GM21515 (cell line): ENCODE measurements around the gene NF2.

Experiments used
- ATAC-seq: cut with Tn5 transposase; IDR thresholded peaks from one replicate; pipeline ENCODE4 v1.9.1; 2021; ENCODE audit not compliant: unreplicated experiment

NF2 gene

DNA sequence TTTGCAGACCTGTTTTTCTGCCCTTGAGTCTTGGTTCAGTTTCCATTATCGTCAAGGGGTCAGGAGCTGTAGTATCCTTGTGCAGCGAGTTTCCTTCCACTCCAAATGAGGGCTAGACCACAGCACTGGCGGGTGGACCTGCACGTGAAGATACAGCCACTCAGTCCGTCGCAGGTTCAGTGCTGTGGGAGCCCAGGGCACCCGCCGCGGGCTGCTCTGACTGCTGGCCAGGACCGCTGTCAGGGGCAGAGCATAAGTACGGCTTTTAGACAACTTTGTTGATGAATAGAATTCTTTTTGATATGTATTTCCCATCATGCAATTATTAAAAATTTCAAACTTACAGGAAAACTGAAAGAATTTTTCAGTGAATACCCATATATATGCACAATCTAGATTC, 56.6 kb downstream of the NF2 start:
- ATAC-seq: no peak

DNA sequence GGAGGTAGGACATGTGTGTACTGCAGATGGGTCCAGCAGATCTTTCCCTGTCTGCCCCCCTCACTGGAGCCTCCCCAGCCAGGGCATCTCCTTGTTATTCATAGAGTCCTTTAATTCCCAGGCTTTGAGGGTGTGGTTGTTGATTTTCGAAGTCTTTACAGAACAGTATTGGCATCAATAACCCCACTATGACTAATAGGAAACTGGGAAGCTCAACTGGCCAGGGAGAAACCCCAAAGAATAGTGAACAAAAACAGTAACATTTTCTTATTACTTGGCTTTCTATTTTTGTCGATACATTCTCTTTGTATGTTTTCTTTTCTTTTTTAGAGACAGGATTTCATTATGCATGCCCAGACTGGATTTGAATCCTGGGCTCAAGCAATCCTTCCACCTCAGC, 57.9 kb downstream of the NF2 start:
- ATAC-seq: no peak

DNA sequence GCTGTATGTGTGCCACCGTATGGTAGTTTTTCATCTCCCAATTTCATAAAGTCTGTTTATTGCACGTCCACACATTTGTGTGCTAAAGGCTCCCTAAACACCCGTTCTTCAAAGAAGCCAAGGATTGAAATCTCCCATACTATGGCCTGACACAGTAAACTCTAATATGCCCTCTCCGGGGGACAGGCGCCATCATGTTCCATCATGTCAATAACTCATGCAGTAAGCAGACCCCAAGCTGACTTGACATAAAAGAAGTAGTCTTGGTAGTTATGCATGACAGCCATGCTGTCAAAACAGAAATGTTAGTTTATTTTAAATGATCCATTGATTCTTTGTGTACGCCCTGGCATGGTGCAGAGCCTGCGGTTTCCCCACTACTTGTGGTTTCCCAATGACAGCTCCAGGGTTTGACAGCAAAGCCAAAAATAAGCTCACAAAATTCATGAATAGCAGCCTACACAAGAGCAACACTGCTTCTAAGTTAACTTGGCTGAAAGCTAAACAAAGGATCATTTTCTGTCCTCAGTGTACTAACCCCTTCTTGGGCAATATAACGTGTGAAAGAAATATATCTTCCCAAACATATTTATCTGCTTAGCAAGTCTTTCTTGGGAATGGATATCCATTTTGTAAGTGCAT, 59.9 kb downstream of the NF2 start:
- no peak for ATAC-seq

DNA sequence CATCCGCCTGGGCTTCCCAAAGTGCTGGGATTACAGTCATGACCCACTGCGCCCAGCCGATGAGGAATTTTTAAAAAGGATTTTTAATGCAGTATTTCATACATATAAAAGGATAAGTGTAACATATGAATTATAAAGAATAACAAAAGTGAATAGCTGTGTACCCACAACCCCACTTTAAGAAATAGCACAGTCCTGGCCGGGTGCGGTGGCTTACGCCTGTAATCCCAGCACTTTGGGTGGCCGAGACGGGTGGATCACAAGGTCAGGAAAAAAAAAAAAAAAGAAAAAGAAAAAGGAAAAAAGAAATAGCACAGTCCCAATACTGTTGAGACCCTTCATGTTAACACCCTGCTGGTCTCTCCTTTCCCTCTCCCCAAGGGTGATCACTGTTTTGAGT, 62.1 kb downstream of the NF2 start:
- ATAC-seq: no peak

DNA sequence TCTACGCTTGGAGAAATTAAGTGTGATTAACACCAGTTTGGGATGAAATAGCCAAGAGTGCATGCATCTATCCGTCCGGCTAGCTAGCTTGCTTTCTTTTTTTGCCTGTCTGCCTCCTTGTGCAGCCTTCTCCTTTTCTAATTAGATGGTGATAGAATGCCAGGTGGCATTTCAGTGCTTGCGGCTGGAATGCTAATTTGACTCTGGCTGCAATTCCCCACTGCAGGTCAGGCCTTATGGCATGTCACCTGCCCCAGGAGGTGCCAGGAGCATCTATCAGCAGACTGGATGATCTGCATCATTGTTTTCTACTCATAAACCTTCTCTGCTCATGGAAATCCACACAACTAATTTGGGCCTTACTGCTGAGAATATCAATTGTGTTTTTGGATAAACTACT, 65.2 kb downstream of the NF2 start:
- no peak for ATAC-seq

DNA sequence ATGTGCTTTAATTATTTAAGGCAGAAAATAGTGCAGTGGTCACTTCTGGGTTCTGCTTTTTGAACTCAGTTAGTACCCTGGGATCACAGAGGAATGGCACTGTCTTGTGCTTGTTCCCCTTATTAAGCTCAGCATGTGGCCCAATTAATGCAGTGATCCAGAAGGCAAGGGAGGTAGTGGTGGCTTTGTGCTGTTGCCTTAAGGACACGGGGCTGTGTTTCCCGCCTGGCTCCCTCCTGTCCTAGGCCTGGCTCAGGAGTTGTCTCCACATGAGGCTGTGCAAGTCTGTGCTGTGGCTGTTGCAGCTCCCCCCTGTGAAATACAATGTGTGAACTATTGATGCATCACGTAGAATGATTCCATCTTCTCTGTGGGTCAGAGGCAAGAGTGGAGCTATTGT, 67.2 kb downstream of the NF2 start:
- no peak for ATAC-seq

DNA sequence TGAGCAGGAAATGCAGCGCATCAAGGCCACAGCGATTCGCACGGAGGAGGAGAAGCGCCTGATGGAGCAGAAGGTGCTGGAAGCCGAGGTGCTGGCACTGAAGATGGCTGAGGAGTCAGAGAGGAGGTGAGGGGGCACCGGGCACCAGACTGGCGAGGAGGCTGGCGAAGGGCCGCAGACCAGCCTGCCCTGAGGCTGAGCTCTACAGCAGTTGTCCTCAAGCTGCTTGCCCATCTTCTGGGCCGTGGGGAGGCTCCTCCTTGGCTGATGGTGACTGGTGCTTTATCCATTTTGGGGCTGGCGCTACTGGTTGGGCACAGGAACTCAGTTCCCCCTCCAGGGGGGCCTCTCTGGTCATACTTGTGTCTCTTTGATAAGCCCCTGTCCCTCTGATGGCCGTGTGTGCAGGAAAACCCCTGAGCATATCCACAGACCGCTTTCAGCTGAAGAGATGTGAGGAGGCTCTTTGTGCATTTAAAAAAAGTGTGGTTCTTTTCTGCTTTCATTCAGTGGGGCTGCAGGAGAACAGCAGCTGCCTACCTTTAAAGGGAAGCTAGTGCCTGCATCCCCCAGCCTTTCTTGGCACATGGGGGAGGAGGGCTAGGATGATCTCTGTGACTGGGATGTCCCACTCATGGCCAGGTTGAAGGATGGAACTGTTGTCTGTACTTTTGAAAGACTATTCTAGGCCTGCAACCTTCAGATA, 70.1 kb downstream of the NF2 start:
- no peak for ATAC-seq

DNA sequence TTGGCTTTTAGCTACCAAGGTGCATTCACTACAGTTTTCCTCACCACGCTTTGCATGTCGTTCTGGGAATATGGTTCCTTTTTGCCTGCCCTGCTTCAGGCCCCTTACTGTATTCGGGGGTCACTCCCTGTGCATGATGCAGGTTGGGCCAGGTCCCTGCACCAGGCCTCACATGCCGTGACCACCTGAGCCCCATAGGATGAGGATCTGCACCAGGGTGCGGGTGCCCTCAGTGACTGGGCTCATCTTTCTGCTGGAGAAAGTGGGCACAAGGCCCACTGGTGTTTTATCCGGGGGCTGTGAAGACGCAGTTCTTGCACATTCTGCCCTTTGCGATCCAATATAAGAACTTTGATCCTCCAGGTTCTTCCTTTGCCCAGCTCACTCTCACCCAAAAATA, 70.7 kb downstream of the NF2 start:
- ATAC-seq: no peak

DNA sequence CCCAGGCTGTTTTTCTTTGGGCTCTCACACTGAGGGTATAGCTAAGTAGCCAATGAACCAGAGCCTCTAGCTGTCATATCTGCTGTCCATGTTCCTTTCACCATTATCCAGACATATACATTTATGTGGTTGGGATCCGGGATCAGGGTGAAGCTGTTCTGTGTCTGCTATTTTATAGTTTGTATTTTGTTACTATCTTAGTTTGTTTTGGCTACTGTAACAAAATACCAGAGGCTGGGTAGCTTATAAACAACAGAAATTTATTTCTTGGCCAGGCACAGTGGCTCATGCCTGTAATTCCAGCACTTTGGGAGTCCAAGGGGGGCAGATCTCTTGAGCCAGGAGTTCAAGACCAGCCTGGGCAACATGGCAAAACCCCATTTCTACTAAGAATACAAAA, 75.9 kb downstream of the NF2 start:
- no peak for ATAC-seq

DNA sequence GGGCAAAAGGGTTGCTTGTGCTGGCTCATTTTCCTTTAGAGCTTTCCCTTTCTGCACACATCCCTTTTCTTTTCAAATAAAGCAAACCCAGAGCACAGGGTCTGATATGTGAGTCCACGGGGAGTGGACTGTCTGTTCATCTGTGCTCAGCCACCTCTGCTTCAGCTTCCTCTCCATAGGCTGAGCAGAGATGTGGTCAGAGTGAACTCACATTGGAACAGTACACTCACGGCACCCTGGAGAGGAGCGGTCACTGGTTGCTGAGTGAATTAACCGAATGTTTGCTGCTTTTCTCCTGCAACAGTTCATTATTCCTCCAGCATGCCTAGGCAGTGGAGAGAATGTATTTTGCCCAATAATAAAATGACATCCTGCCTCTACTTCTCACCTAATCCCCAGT, 80.1 kb downstream of the NF2 start:
- no peak for ATAC-seq

DNA sequence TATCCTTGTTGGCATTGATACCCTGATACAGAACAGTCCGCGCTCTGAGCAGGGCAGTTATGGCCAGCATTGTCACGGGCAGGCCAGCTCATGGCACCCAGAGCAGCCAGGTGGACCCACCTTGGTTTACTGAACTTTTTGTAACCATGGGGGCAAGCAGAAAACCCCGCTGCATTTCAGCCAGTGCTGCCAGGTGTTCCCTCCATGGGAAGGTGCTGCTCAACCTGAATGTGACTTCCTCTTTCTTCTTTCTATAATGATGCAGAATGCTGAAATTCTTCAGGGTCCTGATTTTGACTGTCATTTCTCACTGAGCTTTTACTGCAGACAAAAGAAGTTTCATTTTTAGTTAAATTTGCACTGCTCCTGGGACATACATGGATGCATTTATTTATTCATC, 80.8 kb downstream of the NF2 start:
- no peak for ATAC-seq

DNA sequence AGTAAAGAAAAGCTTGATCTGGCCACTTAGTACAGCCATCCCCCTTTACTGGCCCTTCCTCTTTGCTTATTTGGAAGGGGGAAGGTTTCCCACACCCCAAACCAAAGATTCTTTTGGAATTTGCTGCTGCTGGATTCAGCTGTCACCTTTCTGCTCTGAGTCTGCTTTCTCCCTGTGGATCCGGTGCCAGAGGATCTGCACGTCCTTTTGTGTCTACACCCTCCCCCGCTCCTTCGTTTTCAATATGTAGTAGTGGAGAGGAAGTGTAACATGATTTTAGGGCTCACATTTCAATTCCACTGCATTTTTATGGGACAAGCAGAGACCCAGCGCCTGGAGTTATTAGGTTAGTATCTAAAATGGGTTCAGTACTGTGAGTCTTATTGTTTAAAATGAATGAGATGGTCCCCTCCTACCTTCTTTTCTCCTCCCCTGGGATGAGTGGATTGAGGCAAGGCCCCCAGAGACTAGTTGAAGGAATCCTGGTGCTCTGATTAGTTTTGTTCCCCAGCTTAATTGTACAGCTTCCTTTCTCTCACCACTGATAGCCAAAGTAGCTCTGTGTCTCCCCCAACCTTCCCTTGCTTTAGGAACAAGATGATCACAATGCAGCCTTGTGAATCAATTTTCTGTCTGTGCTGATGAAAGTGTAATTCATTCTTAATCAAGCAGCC, 85.9 kb downstream of the NF2 start:
- ATAC-seq: no peak

DNA sequence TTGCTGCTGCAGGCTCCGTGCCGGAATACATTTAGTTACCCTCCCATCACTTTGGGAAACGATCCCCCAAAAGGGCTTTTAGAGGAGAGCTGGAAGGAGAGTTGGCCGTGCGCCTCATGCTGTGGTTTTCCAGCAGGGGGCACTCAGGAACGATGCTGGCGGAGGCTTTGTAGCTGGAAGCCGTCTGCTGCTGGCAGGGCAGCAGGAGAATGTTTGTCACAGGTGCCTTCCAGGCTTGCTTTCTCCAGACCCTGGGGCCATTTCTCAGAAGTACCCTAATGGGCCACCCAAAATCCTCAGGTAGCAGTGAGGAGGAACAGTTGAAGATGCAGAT, 86.4 kb downstream of the NF2 start:
- no peak for ATAC-seq

DNA sequence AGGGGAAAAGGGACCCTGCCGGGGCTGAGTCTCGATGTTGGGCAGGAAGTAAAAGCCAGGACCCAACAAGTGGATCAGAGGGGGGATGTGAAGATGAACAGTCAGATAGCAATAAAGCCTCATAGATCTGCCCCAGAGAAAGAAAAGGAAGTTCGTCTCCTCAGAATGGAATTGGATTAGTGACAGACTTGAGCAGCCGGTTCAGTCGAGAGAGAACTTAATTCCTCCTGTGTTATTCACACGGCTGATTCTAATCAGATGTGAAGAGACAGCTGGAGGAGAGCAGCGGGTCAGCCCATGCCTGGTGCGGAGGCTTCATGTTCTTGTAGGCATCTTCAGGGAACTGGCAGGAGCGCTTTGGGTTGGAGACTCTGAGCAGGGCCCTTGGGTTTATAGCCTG, 87.0 kb downstream of the NF2 start:
- no peak for ATAC-seq

DNA sequence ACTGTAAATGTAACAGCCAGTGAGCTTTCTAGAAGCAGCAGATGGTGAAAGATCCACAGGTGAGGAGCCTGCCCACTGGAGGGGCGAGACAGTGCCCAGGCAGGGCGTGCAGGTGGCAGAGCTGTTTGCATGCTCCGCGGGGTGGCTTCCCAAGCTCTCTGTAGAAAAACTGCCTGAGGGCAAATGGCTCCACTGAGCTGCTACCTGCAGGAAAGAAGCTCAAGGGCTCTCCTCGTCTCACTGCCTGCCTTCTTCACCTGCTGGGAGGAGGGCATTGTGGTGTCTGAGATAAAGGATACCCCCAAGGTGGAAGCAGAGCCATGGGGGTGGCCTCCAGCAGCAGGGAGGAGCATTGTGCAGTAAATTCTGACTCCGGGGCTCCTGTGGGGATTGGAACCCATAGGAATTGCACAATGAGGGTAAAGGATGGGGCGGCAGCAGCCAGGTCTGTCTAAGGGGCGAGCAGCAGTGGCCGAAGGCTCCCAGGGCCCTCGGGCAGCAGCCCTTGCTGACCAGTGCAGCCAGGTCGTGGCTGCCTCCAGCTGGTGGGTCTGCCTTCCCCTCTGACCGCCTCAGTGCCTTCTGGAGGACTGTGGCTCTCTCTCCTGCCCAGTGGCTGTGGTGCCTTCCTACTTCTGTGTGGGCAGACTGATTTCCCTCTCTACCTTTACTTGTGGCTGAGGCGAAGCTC, 88.3 kb downstream of the NF2 start:
- ATAC-seq: no peak

DNA sequence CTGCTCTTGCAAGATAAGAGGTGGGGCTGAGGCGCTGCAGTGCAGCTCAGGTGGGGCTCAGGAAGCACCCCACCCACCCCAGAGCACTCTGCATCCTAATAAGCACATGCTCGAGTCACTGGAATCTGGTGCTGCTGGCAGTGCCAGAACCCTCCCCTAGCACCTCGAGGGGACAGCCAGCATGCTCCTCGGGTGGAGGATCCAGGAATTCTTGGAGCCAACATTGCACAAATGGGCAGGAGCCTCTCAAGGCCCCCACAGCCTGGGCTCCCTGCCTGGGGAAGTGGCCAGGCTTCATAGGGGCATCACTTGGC, 88.9 kb downstream of the NF2 start:
- no peak for ATAC-seq

DNA sequence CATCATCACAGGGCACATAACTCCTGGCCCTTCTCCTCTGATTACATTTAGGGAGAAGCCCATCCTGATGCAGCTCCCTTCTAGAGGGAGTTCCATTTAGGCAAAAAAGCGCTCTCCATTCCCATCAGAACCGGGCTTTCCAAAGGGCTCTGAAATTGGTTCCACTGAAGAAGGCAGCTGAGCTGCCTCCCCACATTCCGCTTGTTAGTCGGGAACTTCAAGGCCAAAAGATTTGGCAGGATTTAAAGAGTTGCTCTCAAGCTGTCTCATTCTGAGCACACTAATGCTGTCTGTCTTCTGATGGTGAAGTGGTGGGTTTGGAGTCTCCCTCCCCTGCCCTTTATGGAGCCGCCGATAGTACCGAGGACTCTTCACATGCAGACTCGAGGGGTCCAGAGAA, 89.7 kb downstream of the NF2 start:
- no peak for ATAC-seq

DNA sequence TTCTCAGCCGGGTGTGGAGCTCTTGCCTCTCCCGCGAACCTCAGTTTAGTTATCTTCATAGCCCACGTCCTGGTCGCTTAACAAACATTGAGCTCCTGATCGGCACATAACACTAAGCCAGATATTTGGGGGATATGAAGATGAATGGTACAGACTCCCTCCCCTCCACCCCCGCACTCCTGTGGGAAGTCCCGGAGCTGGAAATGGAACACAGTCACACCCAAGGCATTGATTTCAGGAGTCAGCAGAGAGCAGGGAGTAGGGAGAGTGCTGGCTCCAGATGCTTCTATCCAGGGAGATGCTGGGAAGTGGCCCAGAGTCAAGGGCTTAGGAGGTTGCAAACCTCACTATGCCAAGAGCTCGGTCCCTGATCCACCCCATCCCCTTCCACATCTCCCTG, 90.2 kb downstream of the NF2 start:
- ATAC-seq: no peak

DNA sequence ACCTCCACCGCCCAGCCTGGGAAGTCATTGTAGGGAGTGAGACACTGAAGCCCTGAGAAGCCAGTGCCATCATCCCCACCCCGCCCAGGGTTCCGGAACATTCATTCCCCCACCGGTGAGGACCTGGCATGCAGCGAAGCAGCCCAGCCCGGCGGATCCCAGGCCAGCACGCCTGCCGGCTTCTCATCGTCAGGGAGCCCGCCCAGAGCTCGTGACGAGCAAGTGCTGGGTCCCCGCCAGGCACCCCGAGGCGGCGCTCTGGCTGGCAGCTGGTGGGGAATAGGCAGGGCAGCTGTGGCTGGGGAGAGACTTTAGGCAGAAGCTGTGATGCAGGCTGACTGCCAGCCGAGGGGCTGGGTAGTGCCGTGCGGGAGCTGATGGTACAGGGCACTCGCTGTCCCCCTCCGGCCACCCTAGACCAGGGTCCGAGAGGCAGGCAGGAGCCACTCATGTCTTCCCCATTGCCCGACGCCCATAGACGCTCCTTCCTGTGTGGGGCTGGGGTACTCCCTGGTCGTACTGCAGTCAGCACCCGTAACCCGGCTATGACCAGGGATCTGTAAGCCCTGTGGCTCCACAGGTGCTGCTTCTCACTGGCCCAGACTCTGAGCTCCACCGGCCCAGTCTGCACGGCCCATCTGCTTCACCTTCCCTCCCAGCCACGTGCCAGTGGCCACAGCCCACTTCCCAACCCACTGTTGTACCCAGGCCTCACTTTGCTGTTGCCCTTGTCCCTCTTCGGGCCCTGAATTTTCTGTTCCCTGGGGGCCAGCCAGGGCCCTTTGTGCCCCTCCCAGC, 91.9 kb downstream of the NF2 start:
- no peak for ATAC-seq

DNA sequence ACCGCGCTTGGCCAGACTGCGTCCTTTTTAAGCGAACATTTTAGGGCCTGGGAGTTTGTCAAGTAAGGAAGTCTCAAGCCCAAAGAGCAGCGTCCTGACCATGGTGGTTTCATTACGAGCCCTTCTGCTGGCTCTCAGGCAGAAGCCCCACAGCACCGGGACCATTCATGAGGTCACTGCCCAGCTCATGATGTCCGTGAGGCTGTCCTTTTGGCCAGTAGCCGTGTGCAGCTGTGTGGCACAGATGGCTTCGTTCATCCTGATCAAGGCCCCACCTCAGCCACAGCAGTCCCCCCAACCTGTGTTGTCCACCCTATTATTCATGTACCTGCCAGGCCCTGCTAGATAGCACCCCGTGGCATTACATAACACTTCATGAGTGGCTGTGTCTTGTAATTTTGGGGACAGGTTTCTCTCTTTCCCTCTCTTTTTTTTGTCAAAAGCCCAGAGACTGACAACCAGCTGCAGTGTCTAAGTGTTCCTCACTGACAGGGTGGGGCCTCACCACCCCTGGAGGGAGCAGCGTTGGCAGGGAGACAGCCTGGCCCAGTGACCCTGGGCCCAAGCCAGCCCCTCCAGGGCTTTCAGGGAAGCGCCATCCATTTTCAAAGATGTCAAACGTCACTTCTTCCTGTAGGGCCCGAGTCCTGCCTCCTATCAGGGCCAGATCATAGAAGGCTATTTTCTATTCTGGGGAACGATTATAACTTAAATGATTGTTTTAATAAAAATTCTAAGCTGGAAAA, 94.6 kb downstream of the NF2 start:
- no peak for ATAC-seq
